Dedifferentiated amniotic fluid mesenchymal stem cell (primary cell): ENCODE results near the gene CTSW.
"Not testable (repeated sequence)": the region's sequence is repeated elsewhere in the genome, so short reads cannot be mapped to it uniquely, and the experiment has no call there.

Experiments
- DNase-seq: peaks from one replicate; pipeline ENCODE4 v3.0.0-alpha.2; 2016; ENCODE audit errors: extremely low spot score

Gene CTSW, protein sequence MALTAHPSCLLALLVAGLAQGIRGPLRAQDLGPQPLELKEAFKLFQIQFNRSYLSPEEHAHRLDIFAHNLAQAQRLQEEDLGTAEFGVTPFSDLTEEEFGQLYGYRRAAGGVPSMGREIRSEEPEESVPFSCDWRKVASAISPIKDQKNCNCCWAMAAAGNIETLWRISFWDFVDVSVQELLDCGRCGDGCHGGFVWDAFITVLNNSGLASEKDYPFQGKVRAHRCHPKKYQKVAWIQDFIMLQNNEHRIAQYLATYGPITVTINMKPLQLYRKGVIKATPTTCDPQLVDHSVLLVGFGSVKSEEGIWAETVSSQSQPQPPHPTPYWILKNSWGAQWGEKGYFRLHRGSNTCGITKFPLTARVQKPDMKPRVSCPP

DNA sequence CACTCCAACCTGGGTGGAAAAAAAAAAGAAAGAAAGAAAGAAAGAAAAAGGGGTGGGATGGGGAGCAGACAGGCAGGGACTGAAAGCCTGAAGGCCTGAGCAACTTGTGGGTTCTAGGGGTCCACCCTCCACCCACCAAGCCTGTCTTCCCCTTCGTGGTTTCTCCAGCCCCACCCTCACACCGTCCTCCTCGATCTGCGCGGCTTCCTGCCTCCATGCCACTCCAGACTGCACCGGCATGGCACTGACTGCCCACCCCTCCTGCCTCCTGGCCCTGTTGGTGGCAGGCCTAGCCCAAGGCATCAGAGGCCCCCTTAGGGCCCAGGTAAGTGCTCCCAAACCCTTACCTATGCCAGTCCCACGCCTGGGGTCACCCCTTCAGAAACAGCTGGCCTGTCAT, at the start of gene CTSW:
Gene CTSW (plus strand): TSS at position 221 of the 400 bp plus-strand sequence. CDS start 18 bp downstream, at position 239.
- DNase-seq = no peak

DNA sequence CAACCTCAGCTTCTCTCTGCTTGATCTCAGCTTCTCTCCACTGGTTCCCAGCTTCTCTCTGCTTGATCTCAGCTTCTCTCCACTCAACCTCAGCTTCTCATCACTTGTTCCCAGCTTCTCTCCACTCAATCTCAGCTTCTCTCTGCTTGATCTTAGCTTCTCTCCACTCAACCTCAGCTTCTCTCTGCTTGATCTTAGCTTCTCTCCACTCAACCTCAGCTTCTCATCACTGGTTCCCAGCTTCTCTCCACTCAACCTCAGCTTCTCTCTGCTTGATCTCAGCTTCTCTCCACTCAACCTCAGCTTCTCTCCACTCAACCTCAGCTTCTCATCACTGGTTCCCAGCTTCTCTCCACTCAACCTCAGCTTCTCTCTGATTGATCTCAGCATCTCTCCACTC, 47.4 kb upstream of the CTSW start:
- DNase-seq = not testable (repeated sequence)

DNA sequence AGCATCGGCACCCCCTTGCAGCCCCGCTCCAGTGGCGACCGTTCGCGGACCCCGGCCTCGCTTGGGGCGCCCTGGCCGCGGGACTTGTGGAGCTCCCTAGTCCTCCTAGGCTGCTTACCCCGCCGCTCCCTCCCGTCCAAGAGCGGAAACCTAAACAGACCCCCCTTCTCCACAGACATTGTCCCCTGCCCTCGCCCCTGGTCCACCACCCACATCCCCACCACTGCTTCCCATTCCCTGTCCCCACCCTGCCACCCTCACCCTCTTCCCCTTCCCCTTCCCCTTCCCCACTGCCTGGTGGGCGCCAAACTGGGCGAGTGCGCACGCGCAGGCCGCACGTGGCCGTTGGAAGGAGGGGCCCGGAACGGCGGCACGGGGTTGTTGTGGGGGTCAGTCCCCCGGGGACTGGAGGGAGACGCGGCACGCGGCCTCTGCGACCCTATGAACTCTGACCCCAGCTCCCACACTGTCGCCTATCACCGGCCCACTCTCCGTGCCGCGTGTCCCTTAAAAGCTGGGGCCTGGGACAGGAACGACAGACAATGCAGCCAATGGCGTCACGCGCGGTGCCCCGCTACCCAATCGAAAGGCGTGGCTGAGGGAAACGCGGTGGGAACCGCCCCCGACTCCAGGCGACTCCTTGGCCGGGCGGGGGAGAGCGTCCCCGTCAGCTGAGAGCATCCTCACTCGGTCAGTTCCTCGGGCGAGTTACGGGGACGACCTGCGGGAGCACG, 46.2 kb upstream of the CTSW start, which contains the start of gene SNX32:
Gene SNX32 (plus strand): TSS at position 667 of the 734 bp plus-strand sequence. CDS start 103 bp downstream, outside the sequence.
- peak; percentile 89 for DNase-seq

DNA sequence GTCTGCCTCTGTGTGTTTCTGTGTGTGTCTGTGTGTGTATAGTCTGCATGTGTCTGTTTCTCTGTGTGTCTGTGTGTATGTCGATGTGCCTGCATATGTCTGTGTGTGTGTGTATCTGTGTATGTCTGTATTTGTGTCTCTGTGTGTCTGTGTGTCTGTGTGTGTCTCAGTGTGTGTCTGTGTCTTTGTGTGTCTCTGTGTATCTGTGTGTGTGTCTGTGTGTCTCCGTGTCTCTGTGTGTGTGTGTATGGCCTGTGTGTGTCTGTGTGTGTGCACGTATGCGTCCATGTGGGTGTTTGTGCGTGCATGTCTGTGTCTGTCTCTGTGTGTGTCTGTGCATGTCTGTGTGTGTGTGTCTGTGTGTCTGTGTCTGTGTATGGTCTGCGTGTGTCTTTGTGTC, 45.4 kb upstream of the CTSW start:
- DNase-seq = no peak

DNA sequence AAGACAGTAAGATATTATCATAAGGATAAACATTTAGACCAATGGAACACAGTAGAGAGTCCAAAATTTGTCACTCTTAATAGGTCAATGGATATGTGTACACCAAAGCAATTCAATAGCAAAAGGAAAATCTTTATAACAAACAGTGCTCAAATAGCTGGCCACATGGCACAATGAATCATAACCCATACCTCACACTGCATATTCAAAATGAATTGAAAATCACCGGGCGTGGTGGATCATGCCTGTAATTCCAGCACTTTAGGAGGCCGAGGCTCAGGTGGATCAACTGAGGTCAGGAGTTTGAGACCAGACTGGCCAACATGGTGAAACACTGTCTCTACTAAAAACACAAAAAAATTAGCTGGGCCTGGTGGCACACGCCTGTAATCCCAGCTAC, 37.5 kb upstream of the CTSW start:
- DNase-seq = no peak

DNA sequence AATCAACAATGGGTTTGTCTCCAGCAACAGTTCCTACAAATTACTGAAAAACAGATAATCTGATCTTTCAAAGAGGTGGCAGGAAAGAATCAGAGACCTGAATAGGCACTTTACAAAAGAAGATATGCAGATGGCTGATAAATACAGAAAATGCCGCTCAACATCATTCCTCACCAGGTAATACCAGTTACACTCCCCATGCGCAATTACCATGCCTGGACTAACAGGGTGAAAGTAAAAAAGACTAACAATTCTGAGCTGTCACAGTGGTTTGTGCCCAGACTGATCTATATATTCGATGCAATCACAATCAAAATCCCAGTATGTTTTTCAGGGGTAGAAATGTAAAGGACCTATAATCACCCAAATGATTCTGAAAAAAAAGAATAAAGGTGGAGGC, 35.8 kb upstream of the CTSW start:
- no peak for DNase-seq

DNA sequence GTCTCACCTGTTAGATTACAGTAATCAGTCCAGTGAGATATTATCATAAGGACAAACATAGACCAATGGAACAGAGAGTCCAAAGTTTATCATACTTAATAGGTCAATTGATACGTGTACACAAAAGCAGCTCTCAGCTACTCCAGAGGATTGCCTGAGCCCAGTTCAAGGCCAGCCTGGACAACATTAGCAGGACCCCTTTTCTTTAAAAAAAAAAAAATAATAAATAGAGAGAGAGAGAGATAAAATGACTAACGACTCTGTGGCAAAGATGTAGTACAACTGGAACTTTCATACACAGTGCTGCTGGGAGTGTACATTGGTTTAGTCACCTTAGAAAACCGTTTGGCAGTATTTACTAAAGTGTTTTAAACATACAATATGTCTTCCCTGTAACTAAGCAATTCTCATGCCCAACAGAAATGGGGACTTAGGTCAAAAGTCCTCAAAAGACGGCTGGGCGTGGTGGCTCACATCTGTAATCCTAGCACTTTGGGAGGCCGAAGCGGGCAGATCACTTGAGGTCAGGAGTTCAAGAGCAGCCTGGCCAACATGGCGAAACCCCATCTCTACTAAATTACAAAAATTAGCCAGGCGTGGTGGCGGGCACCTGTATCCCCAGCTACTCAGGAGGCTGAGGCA, 35.3 kb upstream of the CTSW start:
- DNase-seq = no peak

DNA sequence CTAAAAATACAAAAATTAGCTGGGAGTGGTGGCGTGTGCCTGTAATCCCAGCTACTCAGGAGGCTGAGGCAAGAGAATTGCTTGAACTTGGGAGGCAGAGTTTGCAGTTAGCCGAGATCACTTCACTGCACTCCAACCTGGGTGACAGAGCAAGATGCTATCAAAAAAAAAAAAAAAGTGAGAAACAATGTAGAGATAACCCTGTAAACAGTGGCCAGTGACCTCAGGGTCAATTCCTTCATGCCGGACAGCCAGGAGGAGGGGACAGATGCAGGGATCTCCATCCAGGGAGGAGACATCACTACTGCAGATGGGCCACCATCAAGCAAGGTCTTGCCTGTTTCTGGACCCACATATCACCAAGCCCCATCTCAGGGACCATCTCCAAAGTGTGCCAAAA, 31.9 kb upstream of the CTSW start:
- DNase-seq = no peak

DNA sequence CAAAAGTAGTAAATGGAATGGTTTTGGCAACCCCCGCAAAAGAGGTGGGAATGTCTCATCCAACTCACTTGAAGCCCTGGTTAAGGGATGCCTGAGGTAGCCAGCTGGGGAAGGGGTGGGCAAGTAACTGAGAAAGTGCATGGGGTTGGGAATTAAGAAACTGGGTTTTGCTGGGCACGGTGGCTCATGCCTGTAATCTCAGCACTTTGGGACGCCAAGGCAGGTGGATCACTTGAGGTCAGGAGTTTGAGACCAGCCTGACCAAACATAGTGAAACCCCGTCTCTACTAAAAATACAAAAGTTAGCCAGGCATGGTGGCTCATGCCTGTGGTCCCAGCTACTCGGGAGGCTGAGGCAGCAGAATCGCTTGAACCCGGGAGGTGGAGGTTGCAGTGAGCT, 30.9 kb upstream of the CTSW start:
- DNase-seq = not testable (repeated sequence)

DNA sequence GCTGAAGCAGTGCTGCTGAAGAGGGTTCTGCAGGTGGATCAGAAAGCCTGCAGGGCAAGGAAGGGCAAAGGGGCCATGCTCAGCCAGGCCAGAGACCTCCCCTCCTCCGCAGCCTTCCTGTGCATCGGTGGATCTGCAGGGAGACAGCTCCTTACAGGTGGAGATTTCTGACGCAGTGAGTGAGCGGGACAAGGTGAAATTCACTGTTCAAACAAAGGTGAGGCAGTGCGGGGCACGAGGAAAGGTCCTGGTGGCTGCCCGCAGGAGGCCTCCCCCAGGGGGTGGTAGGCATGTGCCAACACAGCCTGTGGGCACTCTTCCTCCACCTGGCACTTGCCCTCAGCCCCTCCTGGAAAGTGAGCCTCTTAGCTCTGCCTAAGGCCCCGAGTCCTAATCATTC, 30.3 kb upstream of the CTSW start:
- DNase-seq = no peak

DNA sequence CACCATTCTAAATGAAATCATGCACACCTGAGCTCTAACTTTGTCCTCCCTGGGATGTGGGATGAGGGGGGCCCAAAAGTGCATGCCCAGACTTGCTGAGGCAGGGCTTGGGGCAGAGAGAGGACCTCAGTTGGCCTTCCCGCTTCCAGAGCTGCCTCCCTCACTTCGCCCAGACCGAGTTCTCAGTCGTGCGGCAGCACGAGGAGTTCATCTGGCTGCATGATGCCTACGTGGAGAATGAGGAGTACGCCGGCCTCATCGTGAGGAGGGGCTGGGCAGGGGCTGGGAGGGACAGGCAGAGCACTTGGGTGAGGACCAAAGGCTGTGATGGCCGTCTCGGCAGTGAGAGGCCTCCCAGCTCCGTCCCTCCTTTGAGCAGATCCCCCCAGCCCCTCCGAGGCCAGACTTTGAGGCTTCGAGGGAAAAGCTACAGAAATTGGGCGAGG, 29.8 kb upstream of the CTSW start:
- no peak for DNase-seq

DNA sequence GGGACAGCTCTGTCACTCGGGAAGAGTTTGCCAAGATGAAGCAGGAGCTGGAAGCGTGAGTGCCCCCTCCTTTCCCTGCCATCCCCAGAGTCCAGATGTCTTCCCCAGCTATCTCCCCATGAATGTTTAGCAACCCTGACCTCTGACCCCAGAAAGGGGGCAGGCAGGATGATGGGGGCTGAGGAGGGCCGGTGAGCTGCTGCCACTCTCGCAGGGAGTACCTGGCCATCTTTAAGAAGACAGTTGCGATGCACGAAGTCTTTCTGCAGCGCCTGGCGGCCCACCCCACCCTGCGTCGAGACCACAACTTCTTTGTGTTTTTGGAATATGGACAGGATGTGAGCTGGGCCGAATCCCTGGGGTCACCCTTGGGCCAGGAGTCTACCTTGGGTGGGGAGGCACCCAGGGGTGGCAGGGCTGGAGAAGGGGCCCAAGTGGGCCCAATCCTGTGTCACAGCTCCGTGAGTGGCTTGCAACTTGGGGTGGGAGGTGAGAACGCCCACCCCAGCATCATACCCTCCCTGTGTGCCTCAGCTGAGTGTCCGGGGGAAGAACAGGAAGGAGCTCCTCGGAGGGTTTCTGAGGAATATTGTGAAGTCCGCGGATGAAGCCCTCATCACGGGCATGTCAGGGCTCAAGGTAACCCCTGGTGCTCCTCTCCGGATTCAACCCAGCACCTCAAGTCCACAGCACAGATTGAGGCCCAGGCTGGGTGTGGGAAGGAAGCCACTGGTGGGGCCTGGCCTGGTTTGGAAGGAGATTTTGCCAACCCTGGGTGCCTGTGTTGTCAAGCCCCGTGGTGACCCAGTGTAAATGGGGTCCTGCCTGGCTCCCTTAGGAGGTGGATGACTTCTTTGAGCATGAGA, 29.2 kb upstream of the CTSW start:
- DNase-seq = no peak

DNA sequence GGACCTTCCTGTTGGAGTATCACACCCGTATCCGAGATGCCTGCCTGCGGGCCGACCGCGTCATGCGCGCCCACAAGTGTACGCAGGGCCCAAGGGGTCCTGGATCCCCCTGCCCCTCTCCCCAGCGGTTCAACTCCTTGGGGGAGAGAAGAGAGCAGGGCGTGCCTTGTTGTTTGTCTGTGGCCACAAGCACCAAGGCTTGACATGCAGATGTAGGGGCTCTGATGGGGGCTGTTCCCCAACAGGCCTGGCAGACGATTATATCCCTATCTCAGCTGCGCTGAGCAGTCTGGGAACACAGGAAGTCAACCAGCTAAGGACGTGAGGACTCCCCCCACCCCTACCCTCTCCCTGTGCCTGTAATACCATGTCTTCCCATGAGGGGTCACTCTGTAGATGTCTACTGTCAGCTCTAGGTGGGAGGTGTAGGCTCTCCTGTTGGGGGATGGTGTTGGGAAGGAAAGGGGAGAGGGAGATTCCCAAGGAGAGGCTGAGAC, 28.5 kb upstream of the CTSW start:
- no peak for DNase-seq

DNA sequence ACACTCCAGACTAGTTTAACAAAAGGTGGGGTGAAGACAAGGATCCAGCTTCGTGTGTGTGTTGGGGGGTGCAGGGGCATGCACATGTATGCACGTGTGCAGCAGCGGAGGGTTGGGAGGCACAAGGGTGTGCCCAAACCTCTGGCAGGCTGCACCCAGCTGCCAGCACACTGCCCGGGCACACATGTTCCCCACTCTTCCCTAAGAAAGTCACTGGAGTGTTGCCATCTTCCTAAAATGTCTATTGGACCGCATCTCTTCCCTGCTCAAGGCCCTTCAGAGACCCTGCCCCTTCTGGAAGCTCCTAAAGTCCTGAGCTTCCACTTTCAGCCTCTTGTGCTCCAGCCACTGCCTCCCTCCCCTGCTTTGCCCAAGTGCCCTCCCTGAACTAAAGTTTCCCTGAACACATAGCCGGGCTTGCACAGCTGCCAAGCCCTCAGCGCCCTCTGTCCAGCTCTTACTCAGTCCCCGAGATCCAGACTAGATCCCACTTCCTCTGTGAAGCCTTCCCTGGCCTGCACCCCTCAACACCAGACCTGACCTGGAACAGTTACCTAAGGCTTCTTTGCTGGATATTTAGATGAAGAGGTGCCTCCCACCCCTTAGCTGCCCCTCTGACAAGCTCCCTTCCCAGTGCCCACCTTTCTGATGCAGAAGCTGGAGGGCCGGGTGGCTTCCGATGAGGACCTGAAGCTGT, 27.7 kb upstream of the CTSW start:
- no peak for DNase-seq

DNA sequence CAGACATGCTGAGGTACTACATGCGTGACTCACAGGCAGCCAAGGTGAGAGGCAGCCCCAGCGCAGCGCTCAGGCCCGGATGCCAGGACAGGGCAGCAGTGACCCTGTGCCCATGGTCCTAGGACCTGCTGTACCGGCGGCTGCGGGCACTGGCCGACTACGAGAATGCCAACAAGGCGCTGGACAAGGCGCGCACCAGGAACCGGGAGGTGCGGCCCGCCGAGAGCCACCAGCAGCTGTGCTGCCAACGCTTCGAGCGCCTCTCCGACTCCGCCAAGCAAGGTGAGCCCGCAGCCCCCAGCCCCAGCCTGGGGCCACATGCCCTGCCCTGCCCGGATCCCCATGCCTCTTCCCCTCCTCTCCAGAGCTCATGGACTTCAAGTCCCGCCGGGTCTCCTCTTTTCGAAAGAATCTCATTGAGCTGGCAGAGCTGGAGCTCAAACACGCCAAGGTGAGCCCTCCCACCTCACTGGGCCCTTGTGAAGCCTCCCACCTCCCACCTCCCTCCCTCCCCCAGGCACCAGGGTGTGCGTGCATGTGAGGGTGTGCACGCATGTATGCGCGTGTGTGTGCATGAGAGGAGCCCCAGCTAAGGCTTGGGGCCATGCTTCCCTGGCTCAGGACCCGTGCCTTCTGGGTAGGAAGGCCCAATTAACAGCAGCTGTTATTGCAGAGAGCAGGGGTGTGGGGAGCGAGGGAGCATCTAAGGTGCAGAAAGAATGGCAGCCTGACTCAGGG, 27.0 kb upstream of the CTSW start:
- DNase-seq = no peak

DNA sequence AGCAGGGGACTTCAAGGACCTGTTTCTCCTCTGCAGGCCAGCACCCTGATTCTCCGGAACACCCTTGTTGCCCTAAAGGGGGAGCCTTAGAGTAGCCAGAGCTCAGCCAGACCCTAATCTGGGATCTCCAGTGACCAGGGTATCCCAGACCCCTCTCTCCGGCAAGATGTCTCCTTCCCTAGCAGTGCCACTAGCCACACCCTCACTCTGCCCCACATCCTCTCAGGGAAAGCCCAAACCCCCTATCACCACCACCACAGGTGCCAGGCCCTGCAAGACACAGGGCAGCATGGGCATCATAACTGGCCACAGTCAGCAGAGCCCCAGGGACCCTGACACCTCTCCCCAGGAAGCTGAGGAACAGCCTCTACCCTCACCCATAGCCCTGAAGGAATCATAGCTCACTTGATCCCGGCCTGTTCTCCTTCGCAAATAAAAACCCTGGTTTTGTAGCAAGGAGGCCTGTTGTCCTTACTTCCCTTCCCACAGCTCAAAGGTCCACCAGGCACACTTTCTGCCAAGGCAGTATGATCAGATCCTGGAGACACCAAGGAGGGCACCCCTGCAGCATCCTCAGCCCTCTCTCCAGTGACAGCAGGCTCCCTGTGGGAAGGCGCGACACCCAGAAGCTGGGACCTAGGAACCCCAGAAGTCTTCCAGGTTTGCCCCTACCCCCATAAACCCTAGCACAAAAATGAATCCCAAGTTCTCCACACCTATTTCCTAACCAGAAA, 26.2 kb upstream of the CTSW start:
- no peak for DNase-seq

DNA sequence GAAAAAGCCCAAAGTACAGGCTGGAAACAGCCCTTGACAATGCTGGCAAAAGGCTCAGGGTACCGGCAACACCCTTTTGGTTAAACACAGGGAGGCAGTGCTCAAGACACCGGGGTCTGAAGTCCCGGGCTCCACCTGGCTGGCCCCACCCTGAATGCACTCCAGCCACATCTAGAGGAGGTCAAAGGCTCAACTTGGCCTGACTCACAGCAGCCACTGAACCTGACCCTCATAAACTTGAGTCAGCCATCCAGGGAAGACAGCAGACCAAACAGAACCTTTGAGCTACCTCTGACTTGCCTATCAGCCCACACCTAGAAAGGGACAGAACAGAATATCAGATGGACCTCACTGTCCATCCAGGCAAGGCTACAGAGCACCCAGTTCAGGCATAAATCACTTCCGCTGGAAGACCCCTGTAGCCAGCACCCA, 25.5 kb upstream of the CTSW start:
- no peak for DNase-seq

DNA sequence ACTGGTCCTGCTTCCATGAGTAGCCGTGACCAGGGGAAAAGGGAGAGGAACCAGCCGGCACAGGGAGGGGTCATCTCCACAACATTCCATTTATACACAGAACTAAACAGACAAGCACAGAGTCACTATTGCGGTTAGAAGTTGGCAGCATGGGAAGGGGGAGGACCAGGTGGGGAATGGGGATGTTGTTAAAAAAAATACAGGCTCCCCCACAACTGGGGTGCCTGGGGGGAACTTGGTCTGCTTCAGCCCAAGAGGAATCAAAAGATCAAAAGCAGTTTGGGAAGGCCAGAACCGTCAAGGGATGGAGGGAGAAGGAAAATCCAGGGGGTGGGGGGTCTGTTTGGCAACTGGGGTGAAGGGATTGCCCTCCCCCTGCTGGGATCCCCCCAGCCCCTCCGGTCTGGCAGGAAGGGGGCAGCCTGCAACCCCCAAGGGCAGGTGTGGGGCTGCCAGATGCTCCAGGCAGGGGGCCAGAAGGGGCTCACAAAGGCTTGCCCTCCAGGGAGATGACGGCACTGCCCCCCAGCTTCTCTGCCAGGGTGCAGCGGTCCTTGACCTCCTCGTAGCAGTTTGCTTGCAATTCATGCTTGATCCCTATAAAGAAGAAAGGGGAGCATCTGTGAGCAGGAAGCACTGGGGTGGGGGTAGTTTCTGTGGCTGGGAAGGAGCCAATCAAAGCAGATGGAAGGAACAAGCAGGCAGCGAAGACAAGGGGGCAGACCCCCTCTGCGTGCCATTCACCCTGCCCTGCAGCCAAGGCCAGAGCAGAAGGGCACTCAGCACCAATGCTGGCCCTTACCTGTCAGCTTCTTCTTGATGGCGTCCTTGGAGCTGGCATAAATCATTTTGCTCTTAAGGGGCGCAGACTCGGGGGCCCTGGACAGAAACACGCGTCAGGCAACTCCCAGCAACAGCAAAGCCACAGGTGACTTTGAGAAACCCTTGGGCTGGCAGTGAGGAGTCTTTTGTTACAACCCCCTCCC, 24.5 kb upstream of the CTSW start:
- no peak for DNase-seq
